HCT116 (cell line): ENCODE data around the gene RPL13A. TPM values are rescaled to one million over a fixed set of nuclear protein-coding genes. Genes with fewer than 3 reads are reported as not detected.

Source experiments
- ATAC-seq: fragments of 200-7000 bp; cut with Tn5 transposase; 2 replicates; pipeline ENCODE4 v1.9.1; 2020; ENCODE audit warnings: mild to moderate bottlenecking, moderate library complexity
- BruUV-seq: library from RNA; stranded (reverse); fragments of 400-500 nt; replicated peaks from 2 replicates; lab custom pipeline; 2021; lab: Mats Ljungman, UMichigan
- CTCF ChIA-PET: fragments of 300-600 bp; sonication (Branson Sonifier 250); formaldehyde crosslinking; loops from one replicate; lab custom pipeline; 2021; ENCODE audit warnings: antibody characterized with exemption; lab: Charles Lee
- POLR2A ChIA-PET: fragments of 300-600, 350-600 bp; sonication (Branson Sonifier 250); formaldehyde crosslinking; loops from one replicate; lab custom pipeline; 2021; ENCODE audit warnings: antibody characterized with exemption; lab: Charles Lee
- RAD21 ChIA-PET, 2 experiments: fragments of 300-600 bp; sonication (Branson Sonifier 250); formaldehyde crosslinking; loops; one replicate each; lab custom pipeline; 2023; ENCODE audit warnings: low total read pairs in 2 of 2; ENCODE audit not compliant: uncharacterized antibody in 2 of 2, unreplicated experiment in 2 of 2, low non-redundant PET in 1 of 2; lab: Charles Lee
- DNase-seq: peaks from one replicate; pipeline ENCODE4 v3.0.0-alpha.2; 2010; ENCODE audit warnings: low read depth, low spot score
- H2AFZ ChIP-seq: fragments of 200-600 bp; shearing (Covaris generic), sonication (generic); 2 replicates; pipeline ENCODE4 v1.6.1; 2017; ENCODE audit warnings: low read depth, mixed run types, mixed read lengths, antibody characterized with exemption, low read length; ENCODE audit not compliant: poor library complexity, severe bottlenecking
- H3K27ac ChIP-seq: 2 replicates; pipeline ENCODE4 v1.5.1; 2012; ENCODE audit warnings: low read depth, low read length
- H3K27me3 ChIP-seq: fragments of 200-600 bp; sonication (generic); 2 replicates; pipeline ENCODE4 v1.6.1; 2016; ENCODE audit warnings: mixed run types, low read length, mixed read lengths; ENCODE audit not compliant: insufficient read depth
- H3K36me3 ChIP-seq, 2 experiments: fragments of 200-500 bp in 1 of 2; fragments of 200-600 bp in 1 of 2; sonication (Bioruptor generic) in 1 of 2; sonication (generic) in 1 of 2; 2 replicates each; pipeline versions ENCODE4 v1.5.1 to v1.6.1; 2014 to 2016; ENCODE audit warnings: low read length in 2 of 2, inconsistent platforms in 1 of 2, mixed read lengths in 1 of 2, mixed run types in 1 of 2; ENCODE audit not compliant: insufficient read depth in 2 of 2, control insufficient read depth in 1 of 2
- H3K4me1 ChIP-seq, 2 experiments: fragments of 200-600 bp in 1 of 2; sonication (generic) in 1 of 2; 2 replicates each; pipeline versions ENCODE4 v1.5.1 to v1.6.1; 2012 to 2017; ENCODE audit warnings: low read length in 2 of 2, inconsistent platforms in 1 of 2, mild to moderate bottlenecking in 1 of 2, mixed read lengths in 1 of 2, mixed run types in 1 of 2, moderate library complexity in 1 of 2; ENCODE audit not compliant: insufficient read depth in 2 of 2, control insufficient read depth in 1 of 2
- H3K4me2 ChIP-seq: fragments of 200-600 bp; sonication (generic); 2 replicates; pipeline ENCODE4 v1.6.1; 2017; ENCODE audit warnings: mixed run types, low read length, mixed read lengths
- H3K4me3 ChIP-seq, 2 experiments: fragments of 200-600 bp in 1 of 2; sonication (generic) in 1 of 2; replicated peaks in 1 of 2; 2 replicates each; pipeline ENCODE4 v1.5.1; 2011 to 2016; ENCODE audit warnings: low read length in 2 of 2, control low read depth in 1 of 2, low read depth in 1 of 2, mild to moderate bottlenecking in 1 of 2, mixed read lengths in 1 of 2, mixed run types in 1 of 2
- H3K79me2 ChIP-seq: fragments of 200-600 bp; sonication (generic); 2 replicates; pipeline ENCODE4 v1.6.1; 2017; ENCODE audit warnings: mild to moderate bottlenecking, mixed run types, low read length, moderate library complexity, mixed read lengths; ENCODE audit not compliant: insufficient read depth
- H3K9ac ChIP-seq: fragments of 200-600 bp; sonication (generic); 2 replicates; pipeline ENCODE4 v1.6.1; 2016; ENCODE audit warnings: low read length, mixed read lengths
- H3K9me2 ChIP-seq: fragments of 200-600 bp; sonication (generic), shearing (Covaris generic); 2 replicates; pipeline ENCODE4 v1.6.1; 2017; ENCODE audit warnings: mixed run types, mild to moderate bottlenecking, moderate library complexity; ENCODE audit not compliant: insufficient read depth
- H3K9me3 ChIP-seq, 2 experiments: fragments of 200-500 bp in 1 of 2; fragments of 200-600 bp in 1 of 2; sonication (Bioruptor generic) in 1 of 2; sonication (generic) in 1 of 2; 2 replicates each; pipeline ENCODE4 v1.6.1; 2014 to 2017; ENCODE audit warnings: low read length in 2 of 2, mixed read lengths in 2 of 2, inconsistent platforms in 1 of 2, low read depth in 1 of 2, mild to moderate bottlenecking in 1 of 2, mixed run types in 1 of 2, moderate library complexity in 1 of 2; ENCODE audit not compliant: control insufficient read depth in 1 of 2, insufficient read depth in 1 of 2
- H4K20me1 ChIP-seq: fragments of 200-600 bp; sonication (generic), shearing (Covaris generic); 2 replicates; pipeline ENCODE4 v1.6.1; 2017; ENCODE audit warnings: mixed run types, mild to moderate bottlenecking, moderate library complexity; ENCODE audit not compliant: insufficient read depth
- ELF1 ChIP-seq: IDR thresholded peaks from 2 replicates; pipeline ENCODE4 v1.6.1; 2012; ENCODE audit warnings: low read depth, borderline replicate concordance
- EZH2phosphoT487 ChIP-seq: fragments of 200-600 bp; IDR thresholded peaks from 2 replicates; pipeline ENCODE4 v1.6.1; 2018; ENCODE audit warnings: antibody characterized with exemption, borderline replicate concordance
- FOSL1 ChIP-seq: IDR thresholded peaks from 2 replicates; pipeline ENCODE4 v1.6.1; 2012; ENCODE audit warnings: low read depth
- JUND ChIP-seq: IDR thresholded peaks from 2 replicates; pipeline ENCODE4 v1.6.1; 2012
- POLR2A ChIP-seq: IDR thresholded peaks from 2 replicates; pipeline ENCODE4 v1.7.0; 2011; ENCODE audit warnings: borderline replicate concordance; ENCODE audit not compliant: insufficient read depth, insufficient read length; ENCODE audit errors: extremely low read depth
- POLR2AphosphoS5 ChIP-seq: IDR thresholded peaks from 2 replicates; pipeline ENCODE4 v1.6.1; 2011; ENCODE audit warnings: mild to moderate bottlenecking, low read depth, low read length, moderate library complexity
- SIN3A ChIP-seq: IDR thresholded peaks from 2 replicates; pipeline ENCODE4 v1.6.1; 2012; ENCODE audit warnings: low read depth
- TCF7L2 ChIP-seq: IDR thresholded peaks from 2 replicates; pipeline ENCODE4 v1.7.0; 2011; ENCODE audit warnings: borderline replicate concordance, inconsistent platforms; ENCODE audit not compliant: insufficient read depth, insufficient read length; ENCODE audit errors: extremely low read depth
- ZBTB33 ChIP-seq: IDR thresholded peaks from 2 replicates; pipeline ENCODE4 v1.6.1; 2011; ENCODE audit warnings: mild to moderate bottlenecking, low read length, moderate library complexity; ENCODE audit not compliant: insufficient replicate concordance; ENCODE audit errors: extremely low read depth
- ZFX ChIP-seq: fragments of 450-650 bp; IDR thresholded peaks from 2 replicates; pipeline ENCODE4 v1.6.1; 2017
- intact Hi-C: fragments of 100-400 bp; cut with micrococcal nuclease; formaldehyde crosslinking; loops from 2 replicates; pipeline ENCODE4 v1.10.0; 2022
- total RNA-seq: library from RNA; stranded (reverse); gene quantifications from one replicate; pipeline ENCODE4 v1.2.1, GENCODE V29; 2021; ENCODE audit not compliant: unreplicated experiment

The RPL13A gene
- total RNA-seq, 1 experiment from 2014 or later, result 3,719 TPM

GRCh38 chr19:49462492-49462891 lies 24.9 kb upstream of the RPL13A start:
- intact Hi-C loops, result no loop called here
- no peak overlapping the region for H3K9ac ChIP-seq
- H3K4me1 ChIP-seq, result no peaks in the 10 kb centered on the region
- no peaks in the 10 kb centered on the region for H3K79me2 ChIP-seq
- no peaks in the 10 kb centered on the region for H4K20me1 ChIP-seq
- no peak overlapping the region for H3K4me2 ChIP-seq
- H2AFZ ChIP-seq, result no peak overlapping the region
- CTCF ChIA-PET, result no interaction called here
- no peak for TF ChIP-seq SIN3A
- BruUV-seq, result no TSS peak
- H3K36me3 ChIP-seq, result no peaks in the 10 kb centered on the region
- no peak overlapping the region for H3K27ac ChIP-seq
- H3K27me3 ChIP-seq, result no peaks in the 10 kb centered on the region
- H3K9me2 ChIP-seq, result no peaks in the 10 kb centered on the region
- POLR2A ChIA-PET, result no interaction called here
- DNase-seq (no peak), ATAC-seq (no peak)
- no peak overlapping the region for H3K4me3 ChIP-seq
- RAD21 ChIA-PET, result no interaction called here
- H3K9me3 ChIP-seq, result no peaks in the 10 kb centered on the region

GRCh38 chr19:49463960-49464740 lies 23.3 kb upstream of the RPL13A start:
- Histone ChIP-seq H3K27me3 (no peaks in the 10 kb centered on the region), H3K4me2 (no peak overlapping the region), H3K36me3 (no peaks in the 10 kb centered on the region), H3K79me2 (no peaks in the 10 kb centered on the region), H2AFZ (no peak overlapping the region), H3K9me2 (no peaks in the 10 kb centered on the region), H4K20me1 (no peaks in the 10 kb centered on the region), H3K9me3 (no peaks in the 10 kb centered on the region), H3K9ac (no peak overlapping the region), H3K4me3 (no peak overlapping the region), H3K27ac (no peak overlapping the region), H3K4me1 (peaks cover 7 to 11% of the 10 kb centered on the region in 2 experiments; a peak in 3 of 4 replicates)
- ChIA-PET POLR2A (no interaction called here), CTCF (no interaction called here), RAD21 (no interaction called here)
- DNase-seq (no peak), ATAC-seq (no peak)
- no TSS peak for BruUV-seq
- TF ChIP-seq ELF1, result no peak
- TF ChIP-seq POLR2AphosphoS5, result no peak
- TF ChIP-seq JUND, result no peak
- TF ChIP-seq ZBTB33, result no peak
- no peak for TF ChIP-seq TCF7L2
- TF ChIP-seq FOSL1, result no peak
- TF ChIP-seq EZH2phosphoT487, result no peak
- TF ChIP-seq POLR2A, result no peak
- no peak for TF ChIP-seq ZFX
- intact Hi-C loops, result no loop called here
